Stimulated activated CD8-positive, alpha-beta memory T cell treated with anti-CD3 and anti-CD28 coated beads, Interleukin-4, amount 100 ng/mL, for 24 hours (primary cell): ENCODE results near the gene NATD1.

Experiments
- DNase-seq: peaks from one replicate; pipeline ENCODE4 v3.0.0-alpha.2; 2020; ENCODE audit warnings: low read depth

The NATD1 gene

GRCh38 chr17:21215935-21216334 is 37.3 kb downstream of the NATD1 start:
- no peak for DNase-seq

- no peak for DNase-seq
Measured at GRCh38 chr17:21214777-21215541, 38.3 kb downstream of the NATD1 start.

- DNase-seq = peak; percentile 96
Measured at GRCh38 chr17:21214015-21214776, 39.0 kb downstream of the NATD1 start, which contains the start of gene TMEM11. TMEM11 (minus strand) TSS chr17:21214161; CDS start chr17:21214152, 9 bp downstream.

GRCh38 chr17:21213638-21214014 is 39.6 kb downstream of the NATD1 start:
- DNase-seq = peak; percentile 20

GRCh38 chr17:21212826-21213637 is 40.2 kb downstream of the NATD1 start:
- DNase-seq = no peak

- DNase-seq = no peak
Measured at GRCh38 chr17:21211825-21212479, 41.3 kb downstream of the NATD1 start.

GRCh38 chr17:21210411-21211076 is 42.7 kb downstream of the NATD1 start:
- DNase-seq = no peak

GRCh38 chr17:21209511-21210175 is 43.6 kb downstream of the NATD1 start:
- no peak for DNase-seq

GRCh38 chr17:21208352-21208751 is 44.9 kb downstream of the NATD1 start:
- no peak for DNase-seq

GRCh38 chr17:21204935-21205334 is 48.3 kb downstream of the NATD1 start:
- DNase-seq = no peak

GRCh38 chr17:21202512-21202911 is 50.7 kb downstream of the NATD1 start:
- DNase-seq = no peak

GRCh38 chr17:21201874-21202273 is 51.3 kb downstream of the NATD1 start:
- no peak for DNase-seq

- no peak for DNase-seq
Measured at GRCh38 chr17:21201298-21201595, 52.0 kb downstream of the NATD1 start.

GRCh38 chr17:21200590-21201297 is 52.5 kb downstream of the NATD1 start:
- no peak for DNase-seq

- no peak for DNase-seq
Measured at GRCh38 chr17:21199856-21200255, 53.4 kb downstream of the NATD1 start.

GRCh38 chr17:21199311-21199710 is 53.9 kb downstream of the NATD1 start:
- no peak for DNase-seq

- no peak for DNase-seq
Measured at GRCh38 chr17:21198411-21198810, 54.8 kb downstream of the NATD1 start.

- no peak for DNase-seq
Measured at GRCh38 chr17:21196126-21196525, 57.1 kb downstream of the NATD1 start.

- DNase-seq = no peak
Measured at GRCh38 chr17:21194703-21195102, 58.5 kb downstream of the NATD1 start.

- no peak for DNase-seq
Measured at GRCh38 chr17:21194226-21194625, 59.0 kb downstream of the NATD1 start.
